HG03196 (cell line): ENCODE results near the gene IL1RAP.
A peak's percentile ranks its signal among the peaks of the same experiment; 100 is the strongest.

ENCODE experiments used
- ATAC-seq: cut with Tn5 transposase; IDR thresholded peaks from one replicate; pipeline ENCODE4 v1.9.1; 2021; ENCODE audit not compliant: unreplicated experiment

Gene IL1RAP

GRCh38 chr3:190607021-190607420 is 93.1 kb downstream of the IL1RAP start:
- no peak for ATAC-seq

DNA sequence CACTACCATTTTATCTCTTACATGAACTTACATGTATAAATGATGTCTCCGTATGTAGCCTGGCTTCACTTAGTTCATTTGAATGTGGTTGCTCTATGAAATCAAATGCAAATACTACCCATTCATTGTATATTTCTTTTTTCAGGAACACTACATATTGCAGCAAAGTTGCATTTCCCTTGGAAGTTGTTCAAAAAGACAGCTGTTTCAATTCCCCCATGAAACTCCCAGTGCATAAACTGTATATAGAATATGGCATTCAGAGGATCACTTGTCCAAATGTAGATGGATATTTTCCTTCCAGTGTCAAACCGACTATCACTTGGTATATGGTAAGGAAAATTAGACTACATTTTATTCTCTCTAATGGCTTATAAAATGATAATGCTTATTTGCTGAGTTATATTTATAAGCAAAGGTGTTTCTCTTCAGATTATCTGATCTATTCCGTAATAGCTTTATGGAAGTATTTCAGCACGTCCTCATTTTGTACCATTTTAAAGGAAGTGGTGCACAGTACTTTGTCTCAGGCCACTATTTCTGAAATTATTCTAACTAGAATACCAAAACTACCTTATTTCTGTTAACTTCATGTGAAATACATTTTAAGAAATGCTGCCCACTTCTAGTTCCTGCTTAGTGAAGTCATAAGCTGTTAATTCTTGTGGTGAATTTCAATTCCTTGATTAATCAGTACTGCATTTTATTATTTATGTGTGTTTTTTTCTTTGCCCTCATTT is 95.1 kb downstream of the IL1RAP start:
- ATAC-seq: no peak

- no peak for ATAC-seq
Measured at GRCh38 chr3:190614226-190615059, 100.6 kb downstream of the IL1RAP start.

DNA sequence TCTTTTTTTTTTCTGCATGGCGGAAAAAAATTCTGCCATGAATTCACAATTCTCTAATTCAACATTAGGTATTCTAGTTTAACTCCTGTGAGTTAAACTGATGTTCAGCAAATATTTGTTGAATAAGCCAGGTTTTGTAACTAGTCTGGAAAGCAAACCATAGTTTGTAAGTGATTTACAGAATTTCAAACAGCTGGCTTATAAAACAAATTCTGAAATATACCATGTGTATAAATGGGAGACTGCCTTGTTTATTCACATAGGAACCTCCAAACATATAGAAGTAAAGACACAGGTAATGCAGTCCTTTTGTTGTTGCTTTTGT is 101.1 kb downstream of the IL1RAP start:
- no peak for ATAC-seq

DNA sequence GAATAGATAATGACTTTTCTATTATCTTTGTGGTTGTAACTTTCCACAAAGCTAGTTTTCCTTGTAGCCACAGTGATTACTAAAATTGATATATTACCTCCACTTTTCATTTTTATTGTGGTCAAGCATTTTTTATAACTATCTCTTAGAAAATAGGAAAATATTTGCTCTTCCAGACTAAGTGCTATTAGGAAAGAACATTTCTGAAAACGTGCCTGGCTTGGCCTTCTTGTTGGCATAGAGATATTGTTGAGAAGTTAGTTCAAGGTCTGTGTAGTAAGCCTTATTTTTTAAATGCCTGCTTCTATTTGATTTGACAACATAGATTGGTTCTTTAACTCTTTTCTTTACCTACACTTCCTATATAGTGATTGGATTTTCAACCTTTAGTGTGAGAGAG is 101.7 kb downstream of the IL1RAP start:
- no peak for ATAC-seq

- ATAC-seq: no peak
Measured at GRCh38 chr3:190616637-190617036, 102.8 kb downstream of the IL1RAP start.

DNA sequence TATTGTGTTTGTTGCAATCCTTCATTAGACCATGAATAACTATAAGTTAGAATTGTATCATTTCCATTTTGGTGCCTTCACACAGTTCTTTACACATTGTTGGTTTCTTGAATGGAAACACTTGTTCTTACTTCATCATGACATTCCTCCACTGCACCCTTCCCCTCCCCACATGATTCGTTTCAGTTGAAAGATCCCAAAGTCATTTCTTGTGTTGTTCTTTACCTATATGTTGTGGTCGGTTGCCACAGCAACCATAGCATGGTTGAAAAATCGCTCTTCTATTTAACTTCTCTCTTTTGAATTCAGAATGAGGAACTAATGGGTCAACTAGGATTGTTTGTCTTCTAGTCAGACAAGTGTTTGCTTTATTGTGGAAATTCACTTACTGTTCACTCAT is 103.3 kb downstream of the IL1RAP start:
- ATAC-seq: peak; percentile 84

- no peak for ATAC-seq
Measured at GRCh38 chr3:190618330-190619030, 104.6 kb downstream of the IL1RAP start.

- no peak for ATAC-seq
Measured at GRCh38 chr3:190619353-190619752, 105.5 kb downstream of the IL1RAP start.

- ATAC-seq: no peak
Measured at GRCh38 chr3:190619761-190620160, 105.9 kb downstream of the IL1RAP start.

GRCh38 chr3:190620886-190621608 is 107.2 kb downstream of the IL1RAP start:
- ATAC-seq: no peak

GRCh38 chr3:190621927-190622326 is 108.0 kb downstream of the IL1RAP start:
- ATAC-seq: no peak

DNA sequence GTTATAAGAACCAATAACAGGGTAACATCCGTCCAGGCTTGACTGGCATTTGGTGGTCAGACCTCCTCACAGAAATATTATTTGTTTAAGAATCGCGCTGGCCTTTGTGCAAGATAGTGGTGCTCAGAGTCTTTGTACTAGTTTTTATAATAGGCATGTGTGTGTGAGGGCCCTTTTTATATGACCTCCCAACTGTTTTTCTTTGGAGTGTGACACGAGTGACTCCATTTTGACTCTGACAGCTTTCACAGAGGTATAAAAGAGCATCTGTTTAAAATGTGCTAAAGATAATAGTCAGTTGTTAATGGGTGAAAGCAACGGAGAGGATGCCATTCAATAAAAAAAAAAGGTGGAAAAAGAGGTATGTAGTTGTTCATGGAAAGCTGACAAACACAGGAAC is 110.4 kb downstream of the IL1RAP start:
- no peak for ATAC-seq

- no peak for ATAC-seq
Measured at GRCh38 chr3:190626951-190627620, 113.2 kb downstream of the IL1RAP start.

GRCh38 chr3:190629088-190629487 is 115.2 kb downstream of the IL1RAP start:
- no peak for ATAC-seq

DNA sequence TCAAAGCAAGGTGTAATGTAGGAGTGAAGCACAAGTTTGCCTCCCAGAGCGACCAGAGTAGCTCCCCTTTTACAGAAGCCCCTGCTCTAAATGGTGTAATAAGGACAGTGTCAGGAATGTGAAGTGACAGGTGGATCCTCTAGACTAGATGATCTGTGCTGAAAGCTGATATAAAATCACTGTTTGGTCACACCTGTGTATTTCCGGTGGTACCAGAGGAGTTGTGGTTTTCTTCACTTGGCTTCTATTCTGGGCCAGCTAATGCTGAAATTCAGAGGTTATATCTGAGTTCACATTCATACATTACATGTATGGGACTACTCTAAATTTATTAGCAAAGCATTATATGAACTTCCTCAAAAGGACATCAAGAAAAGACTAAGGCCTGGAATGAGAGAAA is 117.4 kb downstream of the IL1RAP start:
- no peak for ATAC-seq

DNA sequence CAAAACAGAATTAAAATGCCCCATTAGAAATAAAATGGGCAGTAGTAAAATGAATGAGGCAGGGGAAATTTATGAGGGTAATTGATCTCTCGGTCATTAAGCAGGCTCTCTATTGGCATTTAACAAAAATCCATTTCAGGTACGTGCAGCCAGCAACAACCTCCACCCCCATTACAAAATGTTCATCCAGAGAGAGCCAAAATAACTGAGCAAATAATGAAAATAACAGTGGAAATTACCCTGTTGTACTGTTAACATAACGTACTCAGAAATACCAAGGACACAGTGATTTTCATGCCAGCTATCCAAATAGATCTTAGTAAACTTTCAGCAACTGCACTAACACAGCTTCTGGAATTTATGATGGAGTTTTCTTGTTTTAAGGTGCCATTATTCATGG is 127.7 kb downstream of the IL1RAP start:
- no peak for ATAC-seq

DNA sequence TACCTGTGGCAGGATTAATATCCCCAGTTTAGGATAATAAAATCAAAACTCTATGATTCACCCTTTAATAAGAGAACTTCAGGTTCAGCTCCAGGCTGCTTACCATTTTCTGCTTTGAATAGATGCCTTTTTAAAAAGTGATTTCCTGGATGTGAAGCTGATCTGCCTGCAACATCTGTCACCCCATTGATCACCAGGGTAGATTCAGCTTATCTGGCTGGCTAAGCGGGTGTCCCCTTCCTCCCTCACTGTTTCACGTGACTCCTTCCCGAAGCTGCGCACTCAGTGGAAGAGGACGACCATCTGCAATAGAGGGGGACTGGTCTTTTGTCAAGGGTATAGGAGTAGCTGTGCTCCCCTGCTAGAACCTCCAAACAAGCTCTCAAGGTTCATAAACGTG is 128.1 kb downstream of the IL1RAP start:
- ATAC-seq: no peak

GRCh38 chr3:190644035-190644434 is 130.2 kb downstream of the IL1RAP start:
- no peak for ATAC-seq

GRCh38 chr3:190644766-190645165 is 130.9 kb downstream of the IL1RAP start:
- no peak for ATAC-seq
